HG03060 (cell line): ENCODE results near the gene C1QC.

Experiments used
- ATAC-seq: cut with Tn5 transposase; IDR thresholded peaks from one replicate; pipeline ENCODE4 v1.9.1; 2021; ENCODE audit warnings: low read depth, moderate number of reproducible peaks; ENCODE audit not compliant: unreplicated experiment

Gene C1QC

GRCh38 chr1:22618056-22618455, 25.4 kb upstream of the C1QC start:
- ATAC-seq, result no peak

GRCh38 chr1:22619252-22619651, 24.2 kb upstream of the C1QC start:
- no peak for ATAC-seq

- ATAC-seq, result no peak
Observed at GRCh38 chr1:22619798-22620197, 23.6 kb upstream of the C1QC start.

- ATAC-seq, result no peak
Observed at GRCh38 chr1:22621761-22622160, 21.7 kb upstream of the C1QC start.

GRCh38 chr1:22625262-22625925, 18.0 kb upstream of the C1QC start:
- no peak for ATAC-seq

GRCh38 chr1:22626237-22627157, 16.9 kb upstream of the C1QC start:
- no peak for ATAC-seq

GRCh38 chr1:22627331-22627730, 16.1 kb upstream of the C1QC start:
- no peak for ATAC-seq

- ATAC-seq, result no peak
Observed at GRCh38 chr1:22628698-22629444, 14.6 kb upstream of the C1QC start.

- no peak for ATAC-seq
Observed at GRCh38 chr1:22629886-22630285, 13.5 kb upstream of the C1QC start.

- no peak for ATAC-seq
Observed at GRCh38 chr1:22633697-22634463, 9.6 kb upstream of the C1QC start.

GRCh38 chr1:22635436-22635835, 8.0 kb upstream of the C1QC start:
- ATAC-seq, result no peak

- no peak for ATAC-seq
Observed at GRCh38 chr1:22636353-22636752, 7.1 kb upstream of the C1QC start, which contains the start of gene C1QA. Gene C1QA, plus strand, starts transcription at chr1:22636628. Its CDS starts 989 bp downstream, at chr1:22637617.

GRCh38 chr1:22636927-22637326, 6.5 kb upstream of the C1QC start:
- no peak for ATAC-seq

- ATAC-seq, result no peak
Observed at GRCh38 chr1:22637907-22638445, 5.5 kb upstream of the C1QC start.

- ATAC-seq, result no peak
Observed at GRCh38 chr1:22638476-22639234, 4.8 kb upstream of the C1QC start.

- no peak for ATAC-seq
Observed at GRCh38 chr1:22639286-22639685, 4.1 kb upstream of the C1QC start.

GRCh38 chr1:22641247-22641646, 2.2 kb upstream of the C1QC start:
- no peak for ATAC-seq

- no peak for ATAC-seq
Observed at GRCh38 chr1:22641906-22642636, 1.4 kb upstream of the C1QC start.

GRCh38 chr1:22643928-22644327, 495 bp downstream of the C1QC start:
- no peak for ATAC-seq
